ENCODE results near the gene KRT36. TPM values are rescaled to one million over a fixed set of nuclear protein-coding genes. Genes with fewer than 3 reads are reported as not detected.

Gene KRT36
- total RNA-seq, 2 donors from 2014 or later: not detected

GRCh38 chr17:41476866-41477815 lies 12.6 kb downstream of the KRT36 start:
- Histone ChIP-seq H3K27ac (ENCODE audit: low read depth, low read length) (no peak overlapping the region), H3K27me3 (ENCODE audit: control insufficient read depth, insufficient read depth, low read length, poor library complexity, severe bottlenecking) (no peaks in the 10 kb centered on the region), H3K4me1 (ENCODE audit: control insufficient read depth, insufficient read depth, low read length) (no peaks in the 10 kb centered on the region), H3K36me3 (ENCODE audit: control insufficient read depth, insufficient read depth, low read length) (no peaks in the 10 kb centered on the region), H3K4me3 (ENCODE audit: low read length) (no peak overlapping the region), H3K9me3 (ENCODE audit: control insufficient read depth, low read length) (peaks cover 1% of the 10 kb centered on the region), H3K9ac (ENCODE audit: extremely low read depth, low read length, poor library complexity, severe bottlenecking) (no peak overlapping the region)
- 92 to 95% methylated on average over 19 to 22 of the region's 22 CpGs for WGBS, 2 experiments (ENCODE audit: insufficient coverage in 1 of 2, insufficient read length in 1 of 2)
- no peaks in the 10 kb centered on the region for H3K36me3 Mint-ChIP-seq (ENCODE audit: low read depth)
- no peaks in the 10 kb centered on the region for H3K4me1 Mint-ChIP-seq
- no peak for DNase-seq
- TF ChIP-seq, protein P1, sequence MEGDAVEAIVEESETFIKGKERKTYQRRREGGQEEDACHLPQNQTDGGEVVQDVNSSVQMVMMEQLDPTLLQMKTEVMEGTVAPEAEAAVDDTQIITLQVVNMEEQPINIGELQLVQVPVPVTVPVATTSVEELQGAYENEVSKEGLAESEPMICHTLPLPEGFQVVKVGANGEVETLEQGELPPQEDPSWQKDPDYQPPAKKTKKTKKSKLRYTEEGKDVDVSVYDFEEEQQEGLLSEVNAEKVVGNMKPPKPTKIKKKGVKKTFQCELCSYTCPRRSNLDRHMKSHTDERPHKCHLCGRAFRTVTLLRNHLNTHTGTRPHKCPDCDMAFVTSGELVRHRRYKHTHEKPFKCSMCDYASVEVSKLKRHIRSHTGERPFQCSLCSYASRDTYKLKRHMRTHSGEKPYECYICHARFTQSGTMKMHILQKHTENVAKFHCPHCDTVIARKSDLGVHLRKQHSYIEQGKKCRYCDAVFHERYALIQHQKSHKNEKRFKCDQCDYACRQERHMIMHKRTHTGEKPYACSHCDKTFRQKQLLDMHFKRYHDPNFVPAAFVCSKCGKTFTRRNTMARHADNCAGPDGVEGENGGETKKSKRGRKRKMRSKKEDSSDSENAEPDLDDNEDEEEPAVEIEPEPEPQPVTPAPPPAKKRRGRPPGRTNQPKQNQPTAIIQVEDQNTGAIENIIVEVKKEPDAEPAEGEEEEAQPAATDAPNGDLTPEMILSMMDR (conservative IDR thresholded peaks at IDR 0.05): no peak
- H3K27ac Mint-ChIP-seq: no peak overlapping the region
- peaks cover 6% of the 10 kb centered on the region for H3K27me3 Mint-ChIP-seq (ENCODE audit: insufficient read depth)
- no peak overlapping the region for H3K4me3 Mint-ChIP-seq
- H3K9me3 Mint-ChIP-seq: peaks cover 5% of the 10 kb centered on the region

- DNase-seq: no peak
- Mint-ChIP-seq H3K27ac (no peak overlapping the region), H3K9me3 (peaks cover 6% of the 10 kb centered on the region), H3K27me3 (ENCODE audit: insufficient read depth) (peaks cover 9% of the 10 kb centered on the region), H3K36me3 (ENCODE audit: low read depth) (no peaks in the 10 kb centered on the region), H3K4me1 (no peaks in the 10 kb centered on the region), H3K4me3 (no peak overlapping the region)
- no peak overlapping the region for H3K4me3 ChIP-seq (ENCODE audit: low read length)
- TF ChIP-seq, protein P1 (conservative IDR thresholded peaks at IDR 0.05): no peak
- H3K9ac ChIP-seq (ENCODE audit: extremely low read depth, low read length, poor library complexity, severe bottlenecking): no peak overlapping the region
- no peaks in the 10 kb centered on the region for H3K36me3 ChIP-seq (ENCODE audit: control insufficient read depth, insufficient read depth, low read length)
- WGBS, 2 experiments (ENCODE audit: insufficient coverage in 1 of 2, insufficient read length in 1 of 2): 98 to 100% methylated on average over 4 of the region's 4 CpGs
- H3K4me1 ChIP-seq (ENCODE audit: control insufficient read depth, insufficient read depth, low read length): no peaks in the 10 kb centered on the region
- H3K27me3 ChIP-seq (ENCODE audit: control insufficient read depth, insufficient read depth, low read length, poor library complexity, severe bottlenecking): no peaks in the 10 kb centered on the region
- H3K27ac ChIP-seq (ENCODE audit: low read depth, low read length): no peak overlapping the region
- peaks cover 11% of the 10 kb centered on the region for H3K9me3 ChIP-seq (ENCODE audit: control insufficient read depth, low read length)
Observed at GRCh38 chr17:41475421-41475820, 14.3 kb downstream of the KRT36 start.

GRCh38 chr17:41474863-41475262 lies 14.8 kb downstream of the KRT36 start:
- Mint-ChIP-seq H3K9me3 (peaks cover 6% of the 10 kb centered on the region), H3K4me3 (no peak overlapping the region), H3K4me1 (no peaks in the 10 kb centered on the region), H3K27ac (no peak overlapping the region), H3K27me3 (ENCODE audit: insufficient read depth) (peaks cover 9% of the 10 kb centered on the region), H3K36me3 (ENCODE audit: low read depth) (no peaks in the 10 kb centered on the region)
- WGBS, 2 experiments (ENCODE audit: insufficient coverage in 1 of 2, insufficient read length in 1 of 2): 92 to 96% methylated on average over 7 to 8 of the region's 8 CpGs
- H3K9me3 ChIP-seq (ENCODE audit: control insufficient read depth, low read length): peaks cover 11% of the 10 kb centered on the region
- no peak overlapping the region for H3K9ac ChIP-seq (ENCODE audit: extremely low read depth, low read length, poor library complexity, severe bottlenecking)
- no peaks in the 10 kb centered on the region for H3K27me3 ChIP-seq (ENCODE audit: control insufficient read depth, insufficient read depth, low read length, poor library complexity, severe bottlenecking)
- TF ChIP-seq, protein P1 (conservative IDR thresholded peaks at IDR 0.05): no peak
- no peak for DNase-seq
- no peaks in the 10 kb centered on the region for H3K36me3 ChIP-seq (ENCODE audit: control insufficient read depth, insufficient read depth, low read length)
- no peak overlapping the region for H3K27ac ChIP-seq (ENCODE audit: low read depth, low read length)
- H3K4me3 ChIP-seq (ENCODE audit: low read length): no peak overlapping the region
- no peaks in the 10 kb centered on the region for H3K4me1 ChIP-seq (ENCODE audit: control insufficient read depth, insufficient read depth, low read length)

All from endodermal cell (in vitro differentiated cells).